Testis (tissue), 2 donors: Measurements from ENCODE around the gene C2orf42.
"Not testable (repeated sequence)": the region's sequence is repeated elsewhere in the genome, so short reads cannot be mapped to it uniquely, and the experiment has no call there.

ENCODE experiments used
- POLR2A ChIP-seq: fragments of 450-650 bp; IDR thresholded peaks from one replicate; pipeline ENCODE4 v1.6.1; 2017; ENCODE audit warnings: antibody characterized with exemption, mild to moderate bottlenecking, moderate library complexity
- TF ChIP-seq, protein P1 (sequence below), 3 experiments: fragments of 450-650 bp in 2 of 3; fragments of 200-600 bp in 1 of 3; sonication (generic) in 1 of 3; IDR thresholded peaks; one replicate each; pipeline ENCODE4 v1.5.1; 2016 to 2019; ENCODE audit warnings: antibody characterized with exemption in 3 of 3, mild to moderate bottlenecking in 2 of 3, moderate library complexity in 1 of 3

- TF ChIP-seq, protein P1, sequence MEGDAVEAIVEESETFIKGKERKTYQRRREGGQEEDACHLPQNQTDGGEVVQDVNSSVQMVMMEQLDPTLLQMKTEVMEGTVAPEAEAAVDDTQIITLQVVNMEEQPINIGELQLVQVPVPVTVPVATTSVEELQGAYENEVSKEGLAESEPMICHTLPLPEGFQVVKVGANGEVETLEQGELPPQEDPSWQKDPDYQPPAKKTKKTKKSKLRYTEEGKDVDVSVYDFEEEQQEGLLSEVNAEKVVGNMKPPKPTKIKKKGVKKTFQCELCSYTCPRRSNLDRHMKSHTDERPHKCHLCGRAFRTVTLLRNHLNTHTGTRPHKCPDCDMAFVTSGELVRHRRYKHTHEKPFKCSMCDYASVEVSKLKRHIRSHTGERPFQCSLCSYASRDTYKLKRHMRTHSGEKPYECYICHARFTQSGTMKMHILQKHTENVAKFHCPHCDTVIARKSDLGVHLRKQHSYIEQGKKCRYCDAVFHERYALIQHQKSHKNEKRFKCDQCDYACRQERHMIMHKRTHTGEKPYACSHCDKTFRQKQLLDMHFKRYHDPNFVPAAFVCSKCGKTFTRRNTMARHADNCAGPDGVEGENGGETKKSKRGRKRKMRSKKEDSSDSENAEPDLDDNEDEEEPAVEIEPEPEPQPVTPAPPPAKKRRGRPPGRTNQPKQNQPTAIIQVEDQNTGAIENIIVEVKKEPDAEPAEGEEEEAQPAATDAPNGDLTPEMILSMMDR (IDR thresholded peaks at IDR 0.05) = not testable (repeated sequence)
- not testable (repeated sequence) for TF ChIP-seq POLR2A
These were observed 89.1 kb downstream of the C2orf42 start for GRCh38 chr2:70101686-70102085.
